Cerebellar nuclear complex (tissue), 1 donor: Measurements from ENCODE around the gene AKAP12.

Source experiments
- DNase-seq, 2 experiments: peaks; one replicate each; lab custom pipeline; 2025; lab: John Stamatoyannopoulos, UW

Gene AKAP12

GRCh38 chr6:151279891-151280290, 40.1 kb downstream of the AKAP12 start:
- no peak for DNase-seq

DNA sequence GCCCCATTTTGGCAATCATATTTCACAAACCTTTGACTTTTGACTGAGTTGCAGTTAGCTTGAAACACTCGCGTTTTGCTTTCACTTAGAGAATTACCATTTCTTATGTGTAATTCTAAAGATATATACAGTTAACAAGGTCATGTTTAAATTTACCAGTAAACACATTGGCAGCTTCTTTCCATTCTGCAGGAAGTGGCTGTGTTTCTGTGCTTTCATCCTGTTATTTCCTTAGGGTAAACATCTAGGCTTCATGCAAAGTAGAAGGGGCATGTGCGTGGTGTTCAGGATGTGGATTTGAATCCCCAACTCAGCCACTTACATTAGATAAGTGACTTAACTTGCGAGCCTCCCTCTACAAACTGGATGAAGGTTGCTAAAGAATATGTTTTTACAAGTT, 41.1 kb downstream of the AKAP12 start:
- no peak for DNase-seq

DNA sequence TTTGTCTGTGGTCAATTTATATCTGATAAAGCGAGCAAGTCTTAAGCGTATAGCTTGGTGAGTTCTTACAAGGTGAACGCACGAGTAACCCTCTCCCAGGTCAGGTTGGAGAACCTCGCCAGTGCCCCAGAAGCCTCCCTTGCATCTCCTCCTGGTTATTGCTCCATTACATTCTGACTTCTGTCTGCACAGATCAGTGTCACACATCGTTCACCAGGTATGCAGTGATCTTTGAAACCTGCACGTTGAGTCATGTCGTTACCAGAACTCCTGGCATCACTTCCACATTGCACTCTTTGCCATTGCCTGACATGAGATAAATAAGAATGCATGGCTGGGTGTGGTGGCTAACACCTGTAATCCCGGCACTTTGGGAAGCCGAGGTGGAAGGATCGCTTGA, 44.2 kb downstream of the AKAP12 start:
- DNase-seq: no peak

- no peak for DNase-seq
Measured at GRCh38 chr6:151284548-151285017, 44.8 kb downstream of the AKAP12 start.

DNA sequence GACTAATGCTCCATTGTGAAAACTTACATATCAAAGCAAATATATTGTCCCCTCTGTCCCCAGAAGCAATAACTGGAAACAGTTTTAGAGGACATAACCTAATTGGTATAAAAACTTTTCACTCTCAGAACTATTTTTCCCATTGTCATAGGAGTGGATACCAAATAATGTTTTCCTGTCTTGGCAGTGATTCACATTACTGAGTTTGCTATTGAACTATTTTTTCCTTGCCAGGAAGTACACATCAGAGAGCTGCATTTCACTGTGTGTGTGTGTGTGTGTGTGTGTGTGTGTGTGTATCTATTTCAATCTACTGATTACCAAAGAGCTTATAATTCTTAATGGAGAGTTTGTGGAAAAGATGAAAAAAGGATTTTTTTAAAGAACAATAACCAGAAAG, 45.4 kb downstream of the AKAP12 start:
- no peak for DNase-seq

GRCh38 chr6:151286214-151286613, 46.4 kb downstream of the AKAP12 start:
- no peak for DNase-seq

DNA sequence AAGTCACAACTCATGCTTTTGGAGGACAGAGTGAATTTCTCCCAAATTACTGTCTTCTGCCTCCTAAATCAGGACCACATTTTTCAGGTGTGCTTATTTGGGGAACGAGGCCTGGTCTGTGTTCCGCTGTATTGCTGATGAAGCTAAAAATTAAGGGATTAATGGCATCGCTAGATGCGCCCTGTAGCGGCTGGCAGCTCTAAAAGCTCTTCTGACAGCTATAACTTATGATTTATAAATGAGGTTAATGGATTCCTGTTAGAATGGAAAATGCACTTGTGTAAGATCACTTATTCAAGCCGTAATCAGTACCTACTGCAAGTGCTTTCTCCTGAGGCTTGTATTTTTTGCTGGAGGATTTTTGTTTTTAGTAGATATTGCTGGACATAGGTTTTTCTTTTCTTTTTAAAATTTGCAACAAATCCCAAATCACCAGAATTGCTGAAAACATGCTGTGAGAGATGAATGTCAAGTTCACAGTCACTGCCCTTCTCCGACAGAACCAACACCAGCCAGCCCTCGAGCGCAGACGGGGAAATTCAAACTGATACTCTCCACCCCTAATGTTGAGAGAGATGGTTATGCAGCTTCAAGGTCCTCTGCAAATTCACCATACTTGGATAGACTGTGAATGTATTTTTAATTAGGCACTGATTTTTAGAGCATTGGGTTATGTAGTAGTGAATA, 49.1 kb downstream of the AKAP12 start:
- DNase-seq: no peak

- DNase-seq: no peak
Measured at GRCh38 chr6:151289399-151290007, 49.7 kb downstream of the AKAP12 start.

DNA sequence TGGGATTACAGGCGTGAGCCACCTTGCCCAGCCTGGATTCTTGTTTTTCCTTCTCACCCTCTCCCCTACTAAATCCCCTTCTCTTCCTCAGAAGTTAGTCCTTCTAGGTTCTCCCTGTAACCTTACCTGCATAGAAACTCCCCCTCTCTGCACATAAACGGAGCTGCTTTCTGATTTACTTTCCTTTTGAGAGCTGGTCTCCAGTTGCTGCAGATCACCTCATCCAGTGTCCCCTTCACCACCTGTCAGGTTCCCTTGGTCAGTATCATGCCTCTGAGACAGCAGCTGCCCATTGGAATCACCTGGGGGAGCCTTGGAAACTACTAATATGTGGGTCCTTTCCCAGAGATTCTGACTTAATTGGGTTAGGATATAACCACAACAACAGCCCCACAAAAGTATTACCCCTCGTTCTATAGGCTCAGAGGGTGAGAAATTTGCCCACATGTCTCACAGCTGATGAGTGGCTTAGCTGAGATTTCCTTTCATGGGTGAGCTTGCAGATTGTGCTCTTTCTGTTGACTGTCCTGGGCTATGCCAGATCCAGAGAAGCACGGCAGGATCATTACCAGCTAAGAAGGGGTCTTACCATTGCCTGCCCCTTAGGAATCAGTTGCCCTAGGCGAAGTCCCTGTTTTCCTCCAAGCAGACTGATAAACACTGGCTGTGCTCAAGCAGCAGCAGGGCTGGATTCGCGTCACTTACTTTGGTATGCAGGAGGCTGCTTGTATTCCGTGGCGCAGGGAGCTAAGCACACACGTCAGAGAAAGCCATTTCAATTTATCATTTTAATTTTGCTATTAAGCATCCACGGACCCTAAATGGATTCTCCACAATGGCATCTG, 51.3 kb downstream of the AKAP12 start:
- DNase-seq: no peak

GRCh38 chr6:151291722-151292059, 51.9 kb downstream of the AKAP12 start:
- no peak for DNase-seq

DNA sequence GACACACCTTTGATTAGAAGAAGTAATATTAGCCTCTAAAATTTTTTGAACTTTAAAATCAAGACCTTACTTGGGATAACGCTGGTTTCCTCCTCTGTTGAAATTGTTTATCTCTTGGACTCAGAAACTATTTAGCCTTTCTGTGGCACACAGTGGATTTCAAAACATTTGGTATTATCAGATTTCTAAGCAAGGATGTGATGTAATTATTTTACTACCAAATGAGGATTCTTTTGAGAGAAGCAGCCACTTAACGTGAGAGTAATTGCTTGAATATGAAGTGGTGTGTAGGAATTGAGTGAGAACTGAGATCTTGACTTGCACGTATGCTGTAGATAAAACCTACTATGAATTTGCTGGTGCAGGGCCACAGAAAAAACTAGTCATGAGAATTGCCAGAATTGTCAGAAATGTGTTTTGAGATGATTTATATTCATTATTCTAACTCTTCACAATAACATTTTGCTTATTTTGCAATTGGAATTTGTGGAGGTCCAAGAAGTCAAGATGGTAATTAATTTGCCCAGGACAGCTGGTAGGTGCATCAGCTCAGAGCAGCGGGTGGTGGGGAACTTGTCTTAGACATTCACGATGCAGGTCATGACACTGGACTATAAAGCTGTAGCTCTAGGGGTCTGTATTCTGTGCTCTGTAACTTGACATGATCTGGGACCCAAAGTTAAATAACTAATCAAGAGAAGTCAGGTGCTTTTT, 53.4 kb downstream of the AKAP12 start:
- DNase-seq: no peak

DNA sequence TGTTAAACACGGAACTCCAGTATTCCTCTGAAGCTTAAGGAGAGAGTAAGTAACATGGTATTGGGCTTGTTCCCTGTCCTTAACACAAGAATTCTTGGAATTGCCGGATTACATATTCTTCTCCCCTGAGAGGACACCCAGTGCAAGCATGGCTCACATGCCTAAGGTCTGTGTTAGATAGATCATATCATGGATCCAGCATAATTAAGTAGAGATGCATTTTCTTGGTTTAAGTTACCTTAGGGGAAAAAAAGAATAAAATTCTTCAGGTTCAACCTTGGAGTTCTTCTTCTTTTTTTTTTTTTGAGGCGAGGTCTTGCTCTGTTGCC, 53.9 kb downstream of the AKAP12 start:
- DNase-seq: no peak

GRCh38 chr6:151294561-151295101, 54.9 kb downstream of the AKAP12 start:
- no peak for DNase-seq

GRCh38 chr6:151297886-151298285, 58.1 kb downstream of the AKAP12 start:
- DNase-seq: no peak

GRCh38 chr6:151299011-151299410, 59.2 kb downstream of the AKAP12 start:
- DNase-seq: no peak

DNA sequence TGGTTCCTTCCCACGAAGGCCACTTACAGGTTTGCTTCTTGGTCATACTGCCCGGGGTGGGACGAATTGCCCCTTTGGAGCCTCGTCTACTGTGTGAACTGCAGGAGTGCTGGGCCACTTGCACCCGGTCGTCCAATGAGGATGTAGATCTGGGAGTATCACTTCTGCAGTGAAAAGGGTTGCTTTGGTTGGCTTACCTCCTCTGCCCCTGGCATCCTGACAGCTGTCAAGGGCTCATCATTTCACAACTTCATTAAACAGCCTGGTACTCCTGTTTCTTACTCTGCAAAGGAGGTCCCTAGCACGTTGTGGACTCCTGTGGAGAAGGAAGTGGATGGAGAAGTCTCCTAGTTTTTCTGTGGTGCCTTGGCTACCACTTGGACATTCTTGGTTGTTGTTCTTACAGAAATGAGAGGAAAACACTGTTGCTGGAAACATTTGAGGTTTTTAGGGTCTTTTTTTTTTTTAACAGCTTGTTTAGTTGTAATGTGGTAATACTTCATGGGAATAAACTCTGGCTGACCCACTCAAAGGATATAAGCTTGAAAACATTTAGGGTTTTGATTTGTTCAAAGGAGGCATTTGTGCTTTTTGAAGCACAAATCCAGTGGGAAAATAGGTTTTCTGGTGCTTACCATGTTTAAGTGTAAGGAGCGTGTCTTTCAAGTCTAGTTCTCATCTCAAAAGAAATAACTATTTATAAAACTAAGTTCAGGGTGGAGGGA, 60.7 kb downstream of the AKAP12 start:
- no peak for DNase-seq

DNA sequence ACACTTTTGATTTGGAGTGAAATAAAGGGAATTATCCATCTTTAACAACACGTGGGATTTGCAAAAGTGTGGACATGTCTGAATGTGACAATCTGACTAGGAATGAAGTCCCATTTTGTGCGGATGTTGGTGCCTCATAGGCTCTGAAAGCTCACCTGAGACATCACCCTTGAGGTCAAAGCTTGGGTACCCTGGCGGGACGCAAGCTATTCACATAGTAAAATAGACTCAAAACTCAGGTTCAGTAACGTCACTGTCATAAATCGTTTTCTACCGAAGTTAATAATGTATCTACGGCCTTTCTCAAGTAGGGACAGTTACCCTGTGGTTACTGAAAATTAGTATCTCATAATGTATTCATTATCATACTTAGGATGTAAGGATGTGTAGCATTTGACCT, 61.8 kb downstream of the AKAP12 start:
- no peak for DNase-seq

DNA sequence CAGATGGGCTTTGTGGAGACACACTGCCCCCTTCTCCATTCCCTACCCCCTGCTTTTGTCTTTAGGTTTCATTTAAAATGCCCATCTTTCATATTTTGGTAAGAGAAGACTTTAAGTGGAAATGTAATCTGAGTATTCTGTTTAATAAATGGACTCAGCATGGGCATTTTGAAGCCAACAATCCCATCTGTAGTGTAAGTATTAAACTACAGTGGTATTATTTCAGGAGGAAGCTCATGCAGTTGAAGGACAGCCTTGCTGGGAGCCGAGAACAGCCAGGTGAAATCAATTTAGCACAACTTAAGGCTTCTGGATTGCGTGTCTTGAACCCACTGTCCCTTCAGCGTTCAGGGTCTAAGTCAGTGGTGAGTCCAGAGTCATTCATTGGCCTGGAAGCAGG, 63.5 kb downstream of the AKAP12 start:
- no peak for DNase-seq

DNA sequence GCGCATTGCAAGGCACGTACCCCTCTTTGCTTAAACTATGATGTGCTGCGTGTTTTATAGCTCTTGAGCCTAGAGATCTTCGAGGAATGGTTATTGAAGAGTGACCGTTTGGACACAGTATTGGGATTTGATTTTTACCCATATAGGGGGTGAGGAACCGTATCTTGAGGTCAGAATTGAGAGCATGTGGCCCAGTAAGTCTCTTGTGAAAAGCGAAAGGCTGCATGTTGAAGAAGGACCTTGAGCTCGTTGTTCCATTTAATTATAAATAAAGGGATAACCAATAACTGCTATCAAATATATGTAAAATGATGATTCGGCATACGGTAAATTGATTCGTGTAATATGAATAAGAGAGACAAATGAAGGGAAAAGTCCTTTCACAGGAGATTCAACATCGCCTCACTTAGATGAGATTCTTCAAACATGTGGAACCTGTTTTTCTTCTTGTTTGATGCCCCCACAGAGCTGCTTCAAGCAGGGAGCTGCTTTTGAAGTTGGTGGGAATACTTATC, 66.6 kb downstream of the AKAP12 start:
- no peak for DNase-seq

GRCh38 chr6:151307501-151307900, 67.7 kb downstream of the AKAP12 start:
- DNase-seq: no peak

DNA sequence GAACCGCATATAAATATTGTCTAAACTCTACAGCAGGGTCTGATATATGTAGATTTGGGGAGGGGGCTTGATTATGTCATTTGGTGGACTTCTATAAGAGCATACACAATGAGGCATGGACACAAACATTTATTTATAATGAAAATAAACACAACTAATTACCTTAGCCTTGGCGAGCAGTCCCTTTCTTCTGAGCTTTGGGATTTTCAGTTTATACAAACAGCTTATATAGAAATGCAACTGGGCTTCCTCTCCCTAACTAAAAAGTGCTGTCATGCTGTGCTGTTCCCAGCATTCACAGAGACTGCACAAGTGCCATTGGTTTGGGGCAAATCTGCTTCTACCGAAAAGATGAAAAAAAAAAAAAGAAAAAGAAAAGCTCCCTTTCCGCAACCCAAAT, 69.9 kb downstream of the AKAP12 start:
- DNase-seq: no peak
